Measurements from ENCODE around the gene AMBRA1.

- TF ChIP-seq POLR2AphosphoS5 (IDR thresholded peaks at IDR 0.05; ENCODE audit: low read depth) (no peak), CTCF (IDR thresholded peaks at IDR 0.05; ENCODE audit: insufficient read depth, low read length) (no peak), REST (IDR thresholded peaks at IDR 0.05; ENCODE audit: insufficient replicate concordance, low read depth) (no peak), GABPA (IDR thresholded peaks at IDR 0.05; ENCODE audit: low read depth) (no peak)
Measured at GRCh38 chr11:46522682-46523281, 71.0 kb downstream of the AMBRA1 start.
